ENCODE measurements around the gene PADI2. TPM values are rescaled to one million over a fixed set of nuclear protein-coding genes. Genes with fewer than 3 reads are reported as not detected.

The PADI2 gene
- total and polyA plus RNA-seq, 9 of the 15 experiments (the other 6 are each of a cell fraction or from before 2014, with no cell fraction given) = 0.01 to 0.11 (median 0.01) TPM; not detected in 5

DNA sequence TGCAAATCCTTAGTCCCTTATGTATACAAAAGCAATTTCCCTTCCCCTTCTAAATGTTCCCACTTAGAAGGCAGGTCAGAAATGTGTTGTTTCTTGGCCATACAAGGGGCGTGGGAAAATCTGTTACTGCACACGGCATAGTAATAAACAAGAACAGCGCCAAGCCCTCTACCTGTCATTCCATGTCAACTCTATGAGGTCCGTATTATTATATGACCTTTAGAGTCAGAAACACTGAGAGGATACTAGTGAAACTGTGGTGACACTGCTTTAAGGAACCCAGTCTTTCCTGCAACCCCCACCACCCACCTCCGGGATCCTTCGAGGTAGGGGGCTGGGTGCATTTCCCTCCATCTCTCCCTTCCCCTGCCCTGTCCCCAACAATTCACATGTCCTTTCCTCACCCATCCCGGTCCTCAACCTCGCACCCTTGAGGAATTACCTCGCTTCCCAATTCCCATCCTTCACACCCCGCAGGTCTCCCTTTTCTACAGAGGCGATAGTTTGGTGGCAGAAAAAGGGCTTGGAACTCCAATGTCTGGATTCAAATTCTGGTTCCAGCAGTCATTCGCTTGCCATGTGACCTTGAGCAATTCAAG is 66.1 kb downstream of the PADI2 start:
- no peak for ATAC-seq
- in situ Hi-C loops (cut with MboI) (loop anchor here (5.0 kb wide), 1 partner anchor 96 kb away; no protein-coding TSS in a partner anchor), intact Hi-C loops (cut with micrococcal nuclease) (loop anchor here (10.0 kb wide), 1 partner anchor 282 kb away; no protein-coding TSS in a partner anchor)
- Histone ChIP-seq H2AFZ (ENCODE audit: low read depth, low read length) (peak overlapping the region; percentile 89), H3K9me1 (ENCODE audit: control insufficient read depth, insufficient read depth, low read length) (no peaks in the 10 kb centered on the region), H4K20me1 (replicated peaks; ENCODE audit: control insufficient read depth, insufficient read depth, low read length) (no peaks in the 10 kb centered on the region), H3K27ac (ENCODE audit: extremely low read depth, low read depth, low read length) (peak overlapping the region; percentile 80), H3K4me3 (peak overlapping the region; percentile 53), H3K27me3 (ENCODE audit: control insufficient read depth in 2 of 2, insufficient read depth in 2 of 2, low read length in 2 of 2) (peaks cover 2 to 5% of the 10 kb centered on the region in 2 experiments; a peak in 3 of 5 replicates), H3K9me3 (replicated peaks; ENCODE audit: control insufficient read depth, insufficient read depth, low read depth, low read length) (no peaks in the 10 kb centered on the region), H3K4me2 (ENCODE audit: insufficient read depth, low read length) (peak overlapping the region; percentile 93), H3K79me2 (ENCODE audit: control insufficient read depth, insufficient read depth, low read length) (peaks cover 50% of the 10 kb centered on the region), H3K36me3 (ENCODE audit: control insufficient read depth, insufficient read depth, low read length) (peaks cover 34% of the 10 kb centered on the region), H3K4me1 (replicated peaks in 1 of 2; ENCODE audit: control insufficient read depth in 2 of 2, insufficient read depth in 2 of 2, low read length in 2 of 2) (peaks cover 0 to 15% of the 10 kb centered on the region in 2 experiments; a peak in 3 of 5 replicates), H3K9ac (ENCODE audit: insufficient read depth in 1 of 2, low read depth in 2 of 2, low read length in 2 of 2) (peak overlapping the region; percentile 85 to 95)
- CTCF ChIA-PET (ENCODE audit: low intra/inter-chr PET ratio) = interaction anchor here (0.6 kb wide), 1 partner anchor 179 kb away, joined by 3 read pairs; no protein-coding TSS in a partner anchor
- FAIRE-seq = no peak
- BruUV-seq (replicated peaks) = no TSS peak
- under 1% methylated on average over 12 of the region's 12 CpGs for WGBS (ENCODE audit: insufficient coverage, low coverage, missing lambda C conversion rate)
- POLR2A ChIA-PET = interaction anchor here (0.6 to 1.6 kb wide), 3 partner anchors 127 to 187 kb away, joined by 3 to 4 read pairs (median 4); no protein-coding TSS in a partner anchor
- peak in 3 of 4 experiments; percentile 24 to 37 (median 33) for DNase-seq (ENCODE audit: extremely low read depth in 1 of 4, low spot score in 3 of 4)
- 0 out of 2 replicates have a peak, but pooled peaks have one; percentile 33 for TF ChIP-seq FOXP1 (CRISPR knock-in tag; IDR thresholded peaks at IDR 0.05)
- no peak for TF ChIP-seq MIER1 (IDR thresholded peaks at IDR 0.05; ENCODE audit: low read depth)
- 0 out of 2 replicates have a peak, but pooled peaks have one; percentile 1 for TF ChIP-seq MAFK (IDR thresholded peaks at IDR 0.05; ENCODE audit: low read length)
- TF ChIP-seq, protein P1, sequence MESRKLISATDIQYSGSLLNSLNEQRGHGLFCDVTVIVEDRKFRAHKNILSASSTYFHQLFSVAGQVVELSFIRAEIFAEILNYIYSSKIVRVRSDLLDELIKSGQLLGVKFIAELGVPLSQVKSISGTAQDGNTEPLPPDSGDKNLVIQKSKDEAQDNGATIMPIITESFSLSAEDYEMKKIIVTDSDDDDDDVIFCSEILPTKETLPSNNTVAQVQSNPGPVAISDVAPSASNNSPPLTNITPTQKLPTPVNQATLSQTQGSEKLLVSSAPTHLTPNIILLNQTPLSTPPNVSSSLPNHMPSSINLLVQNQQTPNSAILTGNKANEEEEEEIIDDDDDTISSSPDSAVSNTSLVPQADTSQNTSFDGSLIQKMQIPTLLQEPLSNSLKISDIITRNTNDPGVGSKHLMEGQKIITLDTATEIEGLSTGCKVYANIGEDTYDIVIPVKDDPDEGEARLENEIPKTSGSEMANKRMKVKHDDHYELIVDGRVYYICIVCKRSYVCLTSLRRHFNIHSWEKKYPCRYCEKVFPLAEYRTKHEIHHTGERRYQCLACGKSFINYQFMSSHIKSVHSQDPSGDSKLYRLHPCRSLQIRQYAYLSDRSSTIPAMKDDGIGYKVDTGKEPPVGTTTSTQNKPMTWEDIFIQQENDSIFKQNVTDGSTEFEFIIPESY (CRISPR knock-in tag; IDR thresholded peaks at IDR 0.05) = no peak
- TF ChIP-seq SMARCA4 (IDR thresholded peaks at IDR 0.05) = no peak
- TF ChIP-seq ZNF253 (CRISPR knock-in tag; conservative IDR thresholded peaks at IDR 0.05) = no peak
- TF ChIP-seq ESRRA (IDR thresholded peaks at IDR 0.05; ENCODE audit: borderline replicate concordance, low read depth) = no peak
- no peak for TF ChIP-seq ZNF668 (CRISPR knock-in tag; IDR thresholded peaks at IDR 0.05)
- no peak for TF ChIP-seq RFX7 (CRISPR knock-in tag; IDR thresholded peaks at IDR 0.05)
- no peak for TF ChIP-seq DNMT1 (IDR thresholded peaks at IDR 0.05)
- 0 out of 4 replicates have a peak, but pooled peaks of 1 of the 2 experiments have one; percentile 43 for TF ChIP-seq TEAD1 (CRISPR knock-in tag; IDR thresholded peaks at IDR 0.05)
- no peak for TF ChIP-seq KHSRP (IDR thresholded peaks at IDR 0.05)
- no peak for TF ChIP-seq GTF2A2 (tag; IDR thresholded peaks at IDR 0.05)
- no peak for TF ChIP-seq TAF15 (IDR thresholded peaks at IDR 0.05; ENCODE audit: low read depth, low read length)
- no peak for TF ChIP-seq CBFA2T2 (conservative IDR thresholded peaks at IDR 0.05)
- no peak for TF ChIP-seq KDM2B (CRISPR knock-in tag; IDR thresholded peaks at IDR 0.05)
- TF ChIP-seq DPF2 (IDR thresholded peaks at IDR 0.05) = no peak
- peak; percentile 52; the same call in 1 of the 2 replicates for TF ChIP-seq ARID4B (CRISPR knock-in tag; IDR thresholded peaks at IDR 0.05)
